Measurements from ENCODE around the gene F2RL3. TPM values are rescaled to one million over a fixed set of nuclear protein-coding genes. Genes with fewer than 3 reads are reported as not detected.

The F2RL3 gene
- total and polyA plus RNA-seq, 5 donors from 2014 or later, result 0.10 TPM; not detected in 4

DNA sequence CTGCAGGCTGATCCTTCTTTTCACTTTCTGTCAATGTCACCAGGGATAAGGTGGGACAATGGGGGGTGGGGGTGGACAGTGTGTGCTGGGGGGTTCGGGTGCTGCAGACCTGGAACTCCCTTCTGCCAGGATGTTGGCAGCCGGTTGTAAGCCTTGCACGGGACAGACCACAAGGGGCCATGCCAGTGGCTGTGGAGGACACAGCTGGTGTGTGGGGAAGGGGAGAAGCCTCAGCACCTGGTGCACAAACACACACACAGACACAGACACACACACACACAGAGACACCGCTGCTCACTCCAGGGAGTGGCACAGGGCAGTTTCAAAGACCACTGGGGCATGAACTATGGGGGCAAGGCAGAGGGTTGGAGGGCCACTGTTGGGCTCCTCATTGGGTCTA lies 3.6 kb downstream of the F2RL3 start:
- peaks cover 4% of the 10 kb centered on the region for H3K27me3 ChIP-seq (ENCODE audit: control insufficient read depth, insufficient read depth, low read length)

GRCh38 chr19:16892868-16893685 lies 4.3 kb downstream of the F2RL3 start:
- no peak overlapping the region for H3K4me3 ChIP-seq (ENCODE audit: low read depth, low read length)
- no peak overlapping the region for H3K27ac ChIP-seq (ENCODE audit: insufficient read depth, low read length, poor library complexity, severe bottlenecking)
- peaks cover 0 to 1% (median 0%) of the 10 kb centered on the region in 7 donors for H3K9me3 Mint-ChIP-seq
- H3K27me3 ChIP-seq (ENCODE audit: control insufficient read depth, insufficient read depth, low read length), result peaks cover 4% of the 10 kb centered on the region
- H3K36me3 Mint-ChIP-seq, result no peaks in the 10 kb centered on the region
- H3K36me3 ChIP-seq (ENCODE audit: control insufficient read depth, insufficient read depth, low read length), result no peaks in the 10 kb centered on the region
- peaks cover 0 to 25% (median 4%) of the 10 kb centered on the region in 4 donors for H3K4me1 Mint-ChIP-seq
- no peak overlapping the region for H3K4me3 Mint-ChIP-seq
- H3K27ac Mint-ChIP-seq, result no peak overlapping the region
- peaks cover 43% of the 10 kb centered on the region for H3K27me3 Mint-ChIP-seq
- no peak for ATAC-seq (ENCODE audit: low read depth in 2 of 2)
- H3K4me1 ChIP-seq (ENCODE audit: control insufficient read depth, insufficient read depth, low read length, poor library complexity, severe bottlenecking), result peaks cover 29% of the 10 kb centered on the region
- H3K9me3 ChIP-seq (ENCODE audit: control insufficient read depth in 2 of 2, low read length in 2 of 2), result no peaks in the 10 kb centered on the region
- no peak for DNase-seq

More for the DNA sequence above, 3.6 kb downstream of the F2RL3 start:
- no peak for DNase-seq
- H3K9me3 Mint-ChIP-seq, result peaks cover 0 to 1% (median 0%) of the 10 kb centered on the region in 7 donors
- H3K27ac Mint-ChIP-seq, result no peak overlapping the region
- no peak for ATAC-seq (ENCODE audit: low read depth in 2 of 2)
- Histone ChIP-seq H3K4me3 (ENCODE audit: low read depth, low read length) (no peak overlapping the region), H3K9me3 (ENCODE audit: control insufficient read depth in 2 of 2, low read length in 2 of 2) (no peaks in the 10 kb centered on the region), H3K4me1 (ENCODE audit: control insufficient read depth, insufficient read depth, low read length, poor library complexity, severe bottlenecking) (peaks cover 25% of the 10 kb centered on the region), H3K27ac (ENCODE audit: insufficient read depth, low read length, poor library complexity, severe bottlenecking) (no peak overlapping the region), H3K36me3 (ENCODE audit: control insufficient read depth, insufficient read depth, low read length) (no peaks in the 10 kb centered on the region)
- H3K36me3 Mint-ChIP-seq, result no peaks in the 10 kb centered on the region
- H3K4me1 Mint-ChIP-seq, result peaks cover 0 to 24% (median 4%) of the 10 kb centered on the region in 4 donors
- H3K4me3 Mint-ChIP-seq, result no peak overlapping the region
- peaks cover 40% of the 10 kb centered on the region for H3K27me3 Mint-ChIP-seq

- peaks cover 48% of the 10 kb centered on the region for H3K27me3 Mint-ChIP-seq
Observed at GRCh38 chr19:16893686-16893989, 4.8 kb downstream of the F2RL3 start.

DNA sequence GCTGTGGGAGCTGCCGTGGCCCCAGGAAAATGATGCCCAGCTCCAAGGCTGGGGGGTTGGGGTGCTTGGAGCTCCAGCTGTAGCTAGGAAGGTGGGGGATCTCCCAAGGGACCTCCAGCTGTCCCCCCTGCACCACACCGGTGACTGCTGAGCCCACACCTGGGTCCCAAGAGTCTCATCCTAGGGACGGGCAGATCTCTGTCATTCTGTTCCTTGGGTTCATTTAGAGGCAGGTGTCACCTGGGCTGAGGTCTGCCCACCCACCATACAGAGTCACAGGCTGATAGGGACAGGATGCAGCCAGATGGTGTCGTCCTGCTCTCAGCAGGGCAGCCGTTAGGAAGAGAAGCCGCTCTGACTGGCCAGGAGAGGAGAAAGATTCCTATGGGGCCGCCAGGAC lies 5.3 kb downstream of the F2RL3 start:
- H3K27me3 ChIP-seq (ENCODE audit: control insufficient read depth, insufficient read depth, low read length), result peaks cover 4% of the 10 kb centered on the region
- Mint-ChIP-seq H3K4me3 (peak overlapping the region in 1 of 4 donors; percentile 64), H3K27ac (no peak overlapping the region), H3K36me3 (no peaks in the 10 kb centered on the region), H3K27me3 (peaks cover 49% of the 10 kb centered on the region), H3K9me3 (peaks cover 0 to 1% (median 0%) of the 10 kb centered on the region in 7 donors), H3K4me1 (peaks cover 0 to 30% (median 8%) of the 10 kb centered on the region in 4 donors)
- H3K4me3 ChIP-seq (ENCODE audit: low read depth, low read length), result no peak overlapping the region
- H3K9me3 ChIP-seq (ENCODE audit: control insufficient read depth in 2 of 2, low read length in 2 of 2), result no peaks in the 10 kb centered on the region
- peaks cover 23% of the 10 kb centered on the region for H3K4me1 ChIP-seq (ENCODE audit: control insufficient read depth, insufficient read depth, low read length, poor library complexity, severe bottlenecking)
- H3K27ac ChIP-seq (ENCODE audit: insufficient read depth, low read length, poor library complexity, severe bottlenecking), result no peak overlapping the region
- no peaks in the 10 kb centered on the region for H3K36me3 ChIP-seq (ENCODE audit: control insufficient read depth, insufficient read depth, low read length)
- DNase-seq, result no peak
- ATAC-seq (ENCODE audit: low read depth in 2 of 2), result no peak

More at GRCh38 chr19:16893686-16893989, 4.8 kb downstream of the F2RL3 start:
- Mint-ChIP-seq H3K4me1 (peaks cover 0 to 28% (median 6%) of the 10 kb centered on the region in 4 donors), H3K9me3 (peaks cover 0 to 1% (median 0%) of the 10 kb centered on the region in 7 donors), H3K27ac (no peak overlapping the region), H3K4me3 (no peak overlapping the region), H3K36me3 (no peaks in the 10 kb centered on the region)
- no peak overlapping the region for H3K4me3 ChIP-seq (ENCODE audit: low read depth, low read length)
- H3K27me3 ChIP-seq (ENCODE audit: control insufficient read depth, insufficient read depth, low read length), result peaks cover 4% of the 10 kb centered on the region
- no peaks in the 10 kb centered on the region for H3K9me3 ChIP-seq (ENCODE audit: control insufficient read depth in 2 of 2, low read length in 2 of 2)
- H3K27ac ChIP-seq (ENCODE audit: insufficient read depth, low read length, poor library complexity, severe bottlenecking), result no peak overlapping the region
- H3K36me3 ChIP-seq (ENCODE audit: control insufficient read depth, insufficient read depth, low read length), result no peaks in the 10 kb centered on the region
- DNase-seq (peak in 1 of 3 donors; percentile 34), ATAC-seq (ENCODE audit: low read depth in 2 of 2) (no peak)
- peaks cover 27% of the 10 kb centered on the region for H3K4me1 ChIP-seq (ENCODE audit: control insufficient read depth, insufficient read depth, low read length, poor library complexity, severe bottlenecking)

GRCh38 chr19:16895467-16896145 lies 6.8 kb downstream of the F2RL3 start:
- peak overlapping the region in 1 of 3 donors; percentile 38 for H3K27ac Mint-ChIP-seq
- Histone ChIP-seq H3K4me3 (ENCODE audit: low read depth, low read length) (no peak overlapping the region), H3K27ac (ENCODE audit: insufficient read depth, low read length, poor library complexity, severe bottlenecking) (no peak overlapping the region), H3K9me3 (ENCODE audit: control insufficient read depth in 2 of 2, low read length in 2 of 2) (no peaks in the 10 kb centered on the region), H3K4me1 (ENCODE audit: control insufficient read depth, insufficient read depth, low read length, poor library complexity, severe bottlenecking) (peaks cover 29% of the 10 kb centered on the region), H3K36me3 (ENCODE audit: control insufficient read depth, insufficient read depth, low read length) (no peaks in the 10 kb centered on the region), H3K27me3 (ENCODE audit: control insufficient read depth, insufficient read depth, low read length) (peaks cover 4% of the 10 kb centered on the region)
- no peaks in the 10 kb centered on the region for H3K36me3 Mint-ChIP-seq
- H3K27me3 Mint-ChIP-seq, result peaks cover 55% of the 10 kb centered on the region
- H3K4me1 Mint-ChIP-seq, result peaks cover 0 to 38% (median 9%) of the 10 kb centered on the region in 4 donors
- ATAC-seq (ENCODE audit: low read depth in 2 of 2), result no peak
- H3K4me3 Mint-ChIP-seq, result peak overlapping the region in 2 of 4 donors; percentile 28 to 90
- DNase-seq, result no peak
- peaks cover 0 to 1% (median 0%) of the 10 kb centered on the region in 7 donors for H3K9me3 Mint-ChIP-seq

DNA sequence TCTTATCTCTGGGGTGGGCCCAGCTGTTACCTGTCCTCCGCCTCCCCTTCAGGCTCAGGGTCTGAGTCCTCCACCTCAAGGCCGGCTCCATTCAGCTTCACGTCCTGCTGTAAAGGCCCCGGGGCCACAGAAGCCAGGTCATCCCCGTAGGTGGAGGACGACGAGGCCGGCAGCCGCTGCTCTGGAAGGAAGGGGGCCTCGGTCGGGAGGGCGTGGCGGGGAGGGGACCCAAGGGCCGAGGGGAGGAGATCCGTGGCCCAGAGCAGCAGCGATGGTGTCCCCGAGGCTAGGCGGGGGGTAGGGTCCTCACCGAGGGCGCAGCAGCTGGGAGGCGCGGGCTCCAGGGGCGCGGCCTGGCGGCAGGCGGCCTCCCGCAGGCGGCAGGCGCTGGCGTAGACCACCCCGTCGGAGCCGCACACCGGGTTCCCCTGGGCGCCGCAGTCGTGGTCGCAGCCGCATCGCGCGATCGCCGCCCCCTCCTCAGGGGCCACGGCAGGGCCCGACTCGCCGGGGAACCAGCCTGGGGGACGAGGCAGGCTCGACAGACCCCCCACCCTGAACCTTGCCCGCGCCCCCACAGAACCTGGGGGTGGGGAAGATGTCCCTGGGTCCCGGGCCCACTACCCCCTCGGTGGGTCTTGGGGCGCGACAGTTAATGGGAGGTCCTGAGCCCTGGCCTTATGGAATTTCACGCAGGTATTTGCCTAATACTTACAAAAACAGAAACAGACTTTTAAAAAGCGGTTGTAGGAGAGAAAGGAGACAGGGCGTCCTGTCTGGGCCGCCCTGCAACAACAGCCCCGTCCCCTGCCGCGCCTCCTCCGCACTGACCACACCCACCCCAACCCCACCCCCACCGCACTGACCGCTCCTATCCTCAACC lies 7.6 kb downstream of the F2RL3 start:
- Histone ChIP-seq H3K4me3 (ENCODE audit: low read depth, low read length) (no peak overlapping the region), H3K9me3 (ENCODE audit: control insufficient read depth in 2 of 2, low read length in 2 of 2) (no peaks in the 10 kb centered on the region), H3K27ac (ENCODE audit: insufficient read depth, low read length, poor library complexity, severe bottlenecking) (no peak overlapping the region), H3K4me1 (ENCODE audit: control insufficient read depth, insufficient read depth, low read length, poor library complexity, severe bottlenecking) (peaks cover 29% of the 10 kb centered on the region), H3K27me3 (ENCODE audit: control insufficient read depth, insufficient read depth, low read length) (peaks cover 4% of the 10 kb centered on the region), H3K36me3 (ENCODE audit: control insufficient read depth, insufficient read depth, low read length) (no peaks in the 10 kb centered on the region)
- peaks cover 55% of the 10 kb centered on the region for H3K27me3 Mint-ChIP-seq
- peak overlapping the region in 3 of 4 donors; percentile 32 to 69 (median 52) for H3K4me3 Mint-ChIP-seq
- DNase-seq (no peak), ATAC-seq (ENCODE audit: low read depth in 2 of 2) (no peak)
- H3K36me3 Mint-ChIP-seq, result no peaks in the 10 kb centered on the region
- H3K9me3 Mint-ChIP-seq, result peaks cover 0 to 1% (median 0%) of the 10 kb centered on the region in 7 donors
- H3K4me1 Mint-ChIP-seq, result peaks cover 0 to 38% (median 9%) of the 10 kb centered on the region in 4 donors
- H3K27ac Mint-ChIP-seq, result no peak overlapping the region

All from CD4-positive, CD25-positive, alpha-beta regulatory T cell (primary cell).